ENCODE data around the gene MEOX1.
"Not testable (repeated sequence)": the region's sequence is repeated elsewhere in the genome, so short reads cannot be mapped to it uniquely, and the experiment has no call there.

MEOX1 gene

GRCh38 chr17:43661699-43662412 is at the start of gene MEOX1:
TSS of gene MEOX1 (minus strand) at chr17:43661922. CDS start at chr17:43661534, 388 bp downstream.
- DNase-seq = no peak

- DNase-seq = no peak
Measured at GRCh38 chr17:43710101-43710500, 48.4 kb upstream of the MEOX1 start.

- no peak for DNase-seq
Measured at GRCh38 chr17:43709210-43709609, 47.5 kb upstream of the MEOX1 start.

- no peak for DNase-seq
Measured at GRCh38 chr17:43707184-43707583, 45.5 kb upstream of the MEOX1 start.

GRCh38 chr17:43706235-43706634 is 44.5 kb upstream of the MEOX1 start:
- no peak for DNase-seq

- no peak for DNase-seq
Measured at GRCh38 chr17:43703630-43704029, 41.9 kb upstream of the MEOX1 start.

GRCh38 chr17:43702637-43703036 is 40.9 kb upstream of the MEOX1 start:
- DNase-seq = no peak

- no peak for DNase-seq
Measured at GRCh38 chr17:43701318-43701743, 39.6 kb upstream of the MEOX1 start.

- no peak for DNase-seq
Measured at GRCh38 chr17:43699438-43699756, 37.7 kb upstream of the MEOX1 start.

GRCh38 chr17:43698678-43699437 is 37.1 kb upstream of the MEOX1 start:
- DNase-seq = no peak

GRCh38 chr17:43697937-43698336 is 36.2 kb upstream of the MEOX1 start:
- no peak for DNase-seq

- DNase-seq = no peak
Measured at GRCh38 chr17:43696891-43697290, 35.2 kb upstream of the MEOX1 start.

GRCh38 chr17:43695970-43696865 is 34.5 kb upstream of the MEOX1 start:
- DNase-seq = no peak

GRCh38 chr17:43694081-43694870 is 32.6 kb upstream of the MEOX1 start:
- DNase-seq = peak; percentile 22 to 56 (median 37)

GRCh38 chr17:43691317-43691693 is 29.6 kb upstream of the MEOX1 start:
- DNase-seq = no peak

GRCh38 chr17:43690624-43691316 is 29.0 kb upstream of the MEOX1 start:
- DNase-seq = no peak

GRCh38 chr17:43689814-43690213 is 28.1 kb upstream of the MEOX1 start:
- DNase-seq = no peak

- DNase-seq = no peak
Measured at GRCh38 chr17:43689131-43689530, 27.4 kb upstream of the MEOX1 start.

GRCh38 chr17:43686957-43687356 is 25.2 kb upstream of the MEOX1 start:
- DNase-seq = not testable (repeated sequence)

- DNase-seq = no peak
Measured at GRCh38 chr17:43683928-43684653, 22.4 kb upstream of the MEOX1 start.

GRCh38 chr17:43680461-43680860 is 18.7 kb upstream of the MEOX1 start:
- DNase-seq = no peak

Measured in activated naive CD4-positive, alpha-beta T cell (primary cell).